H9 (cell line): ENCODE data around the gene GALNT5. TPM values are rescaled to one million over a fixed set of nuclear protein-coding genes. Genes with fewer than 3 reads are reported as not detected.

Experiments used
- DNase-seq: peaks from one replicate; pipeline ENCODE4 v3.0.0-alpha.2; 2017
- H2AFZ ChIP-seq: one replicate; pipeline ENCODE4 v1.6.1; 2013; ENCODE audit warnings: mild to moderate bottlenecking, low read length, control low read depth, moderate library complexity
- H2AK5ac ChIP-seq: 2 replicates; pipeline ENCODE4 v1.6.1; 2013; ENCODE audit warnings: low read length, control low read depth, mixed read lengths; ENCODE audit not compliant: insufficient read length
- H2BK120ac ChIP-seq: one replicate; pipeline ENCODE4 v1.6.1; 2013; ENCODE audit warnings: low read depth, mild to moderate bottlenecking, low read length, control low read depth, inconsistent platforms; ENCODE audit not compliant: poor library complexity, severe bottlenecking
- H2BK12ac ChIP-seq: 2 replicates; pipeline ENCODE4 v1.6.1; 2013; ENCODE audit warnings: low read length, control low read depth, mixed read lengths, low read depth; ENCODE audit not compliant: insufficient read length
- H2BK15ac ChIP-seq: 2 replicates; pipeline ENCODE4 v1.6.1; 2013; ENCODE audit warnings: low read depth, low read length, control low read depth
- H2BK20ac ChIP-seq: one replicate; pipeline ENCODE4 v1.6.1; 2013; ENCODE audit warnings: low read depth, mild to moderate bottlenecking, low read length, control low read depth, inconsistent platforms; ENCODE audit not compliant: poor library complexity, severe bottlenecking
- H2BK5ac ChIP-seq: 2 replicates; pipeline ENCODE4 v1.6.1; 2013; ENCODE audit warnings: low read length, control low read depth, mixed read lengths; ENCODE audit not compliant: insufficient read length
- H3K14ac ChIP-seq: 2 replicates; pipeline ENCODE4 v1.6.1; 2013; ENCODE audit warnings: low read length, control low read depth; ENCODE audit not compliant: insufficient read depth
- H3K18ac ChIP-seq: 2 replicates; pipeline ENCODE4 v1.6.1; 2013; ENCODE audit warnings: low read depth, mild to moderate bottlenecking, mixed read lengths, low read length, control low read depth; ENCODE audit not compliant: insufficient read length
- H3K23ac ChIP-seq: 2 replicates; pipeline ENCODE4 v1.6.1; 2013; ENCODE audit warnings: low read length, control low read depth, mixed read lengths, low read depth; ENCODE audit not compliant: insufficient read length
- H3K23me2 ChIP-seq: 2 replicates; pipeline ENCODE4 v1.6.1; 2013; ENCODE audit warnings: low read depth, mild to moderate bottlenecking, mixed read lengths, low read length, control low read depth; ENCODE audit not compliant: insufficient read length, poor library complexity, severe bottlenecking
- H3K27ac ChIP-seq: 2 replicates; pipeline ENCODE4 v1.5.1; 2013; ENCODE audit warnings: low read length, control low read depth, mixed read lengths, low read depth; ENCODE audit not compliant: insufficient read length
- H3K27me3 ChIP-seq: 2 replicates; pipeline ENCODE4 v1.6.1; 2013; ENCODE audit warnings: low read length, control low read depth, inconsistent platforms; ENCODE audit not compliant: insufficient read depth
- H3K4ac ChIP-seq: 2 replicates; pipeline ENCODE4 v1.6.1; 2013; ENCODE audit warnings: low read depth, mild to moderate bottlenecking, control low read depth, inconsistent platforms, low read length, moderate library complexity
- H3K4me1 ChIP-seq: 2 replicates; pipeline ENCODE4 v1.6.1; 2013; ENCODE audit warnings: low read length, control low read depth, inconsistent platforms; ENCODE audit not compliant: insufficient read depth
- H3K4me2 ChIP-seq: 2 replicates; pipeline ENCODE4 v1.6.1; 2013; ENCODE audit warnings: low read length, control low read depth, mixed read lengths; ENCODE audit not compliant: insufficient read length, insufficient read depth
- H3K56ac ChIP-seq: 2 replicates; pipeline ENCODE4 v1.6.1; 2013; ENCODE audit warnings: low read depth, mild to moderate bottlenecking, mixed read lengths, low read length, control low read depth; ENCODE audit not compliant: insufficient read length
- H3K79me1 ChIP-seq: 2 replicates; pipeline ENCODE4 v1.6.1; 2013; ENCODE audit warnings: low read depth, mild to moderate bottlenecking, moderate library complexity, low read length, control low read depth, inconsistent platforms; ENCODE audit not compliant: insufficient read depth, poor library complexity, severe bottlenecking
- H3K79me2 ChIP-seq: 2 replicates; pipeline ENCODE4 v1.6.1; 2013; ENCODE audit warnings: low read length, control low read depth, inconsistent platforms; ENCODE audit not compliant: insufficient read depth
- H3K9ac ChIP-seq: 2 replicates; pipeline ENCODE4 v1.6.1; 2013; ENCODE audit warnings: low read length, control low read depth, mixed read lengths; ENCODE audit not compliant: insufficient read length; ENCODE audit errors: extremely low read depth
- H3K9me3 ChIP-seq: one replicate; pipeline ENCODE4 v1.6.1; 2013; ENCODE audit warnings: low read depth, low read length, inconsistent platforms; ENCODE audit not compliant: control insufficient read depth
- H3T11ph ChIP-seq: one replicate; pipeline ENCODE4 v1.6.1; 2013; ENCODE audit warnings: mild to moderate bottlenecking, low read length, control low read depth, inconsistent platforms
- H4K20me1 ChIP-seq: one replicate; pipeline ENCODE4 v1.6.1; 2013; ENCODE audit not compliant: control insufficient read depth, insufficient read length, insufficient read depth
- H4K5ac ChIP-seq: 2 replicates; pipeline ENCODE4 v1.6.1; 2013; ENCODE audit warnings: low read depth, mild to moderate bottlenecking, mixed read lengths, low read length, control low read depth; ENCODE audit not compliant: insufficient read length
- H4K8ac ChIP-seq: replicated peaks from 2 replicates; pipeline ENCODE4 v1.6.1; 2013; ENCODE audit warnings: low read length, control low read depth, mixed read lengths, low read depth; ENCODE audit not compliant: insufficient read length
- H4K91ac ChIP-seq: 2 replicates; pipeline ENCODE4 v1.6.1; 2013; ENCODE audit warnings: low read depth, mild to moderate bottlenecking, moderate library complexity, mixed read lengths, low read length, control low read depth; ENCODE audit not compliant: insufficient read length
- H3K27ac Mint-ChIP-seq, 3 experiments: 2 replicates in 2 of 3; 3 replicates in 1 of 3; pipeline ENCODE4 v1.8.0; 2020 to 2021; ENCODE audit warnings: mixed read lengths in 3 of 3, mild to moderate bottlenecking in 1 of 3, moderate library complexity in 1 of 3
- H3K27me3 Mint-ChIP-seq: 2 replicates; pipeline ENCODE4 v1.8.0; 2021; ENCODE audit warnings: low read depth, mild to moderate bottlenecking, moderate library complexity, mixed read lengths
- H3K36me3 Mint-ChIP-seq, 3 experiments: 2 replicates in 2 of 3; 3 replicates in 1 of 3; pipeline ENCODE4 v1.8.0; 2020 to 2021; ENCODE audit warnings: low read depth in 3 of 3, mixed read lengths in 3 of 3; ENCODE audit not compliant: insufficient read depth in 1 of 3
- H3K4me1 Mint-ChIP-seq, 2 experiments: 2 replicates each; pipeline ENCODE4 v1.8.0; 2020; ENCODE audit warnings: mixed read lengths in 2 of 2
- H3K4me3 Mint-ChIP-seq, 2 experiments: 2 replicates in 1 of 2; 3 replicates in 1 of 2; pipeline ENCODE4 v1.8.0; 2020 to 2021; ENCODE audit warnings: mild to moderate bottlenecking in 2 of 2, mixed read lengths in 2 of 2, moderate library complexity in 1 of 2
- H3K9me3 Mint-ChIP-seq, 2 experiments: 2 replicates in 1 of 2; 3 replicates in 1 of 2; pipeline ENCODE4 v1.8.0; 2020; ENCODE audit warnings: mild to moderate bottlenecking in 2 of 2, mixed read lengths in 2 of 2, moderate library complexity in 1 of 2
- CTCF ChIP-seq: fragments of 200-600 bp; sonication (generic); conservative IDR thresholded peaks from 3 replicates; pipeline ENCODE4 v1.8.0; 2021; ENCODE audit warnings: antibody characterized with exemption, mild to moderate bottlenecking
- WGBS: extraction: QIAGEN DNeasy Blood & Tissue Kit; methylation state at CpG from one replicate; pipeline ENCODE4 v1.1.7; 2013; ENCODE audit warnings: missing lambda C conversion rate, low lambda C conversion rate, mixed read lengths; ENCODE audit not compliant: insufficient read length; ENCODE audit errors: extremely low coverage; 5-methylcytosine and 5-hydroxymethylcytosine counted together
- total RNA-seq: library from RNA; stranded (reverse); gene quantifications from 2 replicates; pipeline ENCODE4 v1.2.1, GENCODE V29; 2021

Gene GALNT5
- total RNA-seq, 1 experiment from 2014 or later: 0.17 TPM

GRCh38 chr2:157236404-157236803, 21.1 kb upstream of the GALNT5 start:
- H3K4me1 Mint-ChIP-seq: 0 out of 4 replicates have a peak, but pooled peaks cover 0 to 2% of the 10 kb centered on the region in 2 experiments
- Histone ChIP-seq H3K18ac (no peak overlapping the region), H2BK5ac (no peak overlapping the region), H2BK15ac (no peak overlapping the region), H3K23me2 (no peaks in the 10 kb centered on the region), H3K27me3 (no peaks in the 10 kb centered on the region), H3K9me3 (no peaks in the 10 kb centered on the region), H4K5ac (no peak overlapping the region), H4K20me1 (no peaks in the 10 kb centered on the region), H3K9ac (no peak overlapping the region), H2BK12ac (no peak overlapping the region), H2AFZ (no peak overlapping the region), H3K79me2 (no peaks in the 10 kb centered on the region), H3K79me1 (no peaks in the 10 kb centered on the region), H2BK20ac (no peak overlapping the region), H3K4me1 (no peaks in the 10 kb centered on the region), H3K4ac (no peak overlapping the region), H3K14ac (no peak overlapping the region), H3K56ac (no peak overlapping the region), H3T11ph (no peak overlapping the region), H3K23ac (no peak overlapping the region), H4K91ac (no peak overlapping the region), H4K8ac (no peak overlapping the region), H2AK5ac (no peak overlapping the region), H3K4me2 (no peak overlapping the region), H3K27ac (no peak overlapping the region), H2BK120ac (no peak overlapping the region)
- H3K4me3 Mint-ChIP-seq: no peak overlapping the region
- no peaks in the 10 kb centered on the region; a peak in 1 of 5 replicates for H3K9me3 Mint-ChIP-seq
- H3K36me3 Mint-ChIP-seq: 0 out of 7 replicates have a peak, but pooled peaks cover 0 to 2% (median 0%) of the 10 kb centered on the region in 3 experiments
- no peaks in the 10 kb centered on the region for H3K27me3 Mint-ChIP-seq
- no peak overlapping the region for H3K27ac Mint-ChIP-seq
- no peak for DNase-seq
- no peak for TF ChIP-seq CTCF
- no CpG with 5 or more reads among the region's 2 CpGs for WGBS
